ACC112 (cell line): ENCODE data around the gene MCCD1.

Source experiments
- H2AFZ ChIP-seq: fragments of 200-600 bp; sonication (generic); one replicate; pipeline ENCODE4 v1.6.0; 2017; ENCODE audit warnings: antibody characterized with exemption, low read length; ENCODE audit not compliant: unreplicated experiment
- H3K27ac ChIP-seq: fragments of 200-600 bp; sonication (generic); 2 replicates; pipeline ENCODE4 v1.5.1; 2014; ENCODE audit warnings: low read depth, mild to moderate bottlenecking, antibody characterized with exemption, low read length, moderate library complexity
- H3K27me3 ChIP-seq: fragments of 200-600 bp; sonication (generic); 2 replicates; pipeline ENCODE4 v1.6.1; 2014; ENCODE audit warnings: mild to moderate bottlenecking, antibody characterized with exemption, low read length, moderate library complexity, mixed read lengths; ENCODE audit not compliant: insufficient read depth
- H3K36me3 ChIP-seq: fragments of 200-600 bp; sonication (generic); 2 replicates; pipeline ENCODE4 v1.6.1; 2016; ENCODE audit warnings: mild to moderate bottlenecking, antibody characterized with exemption, low read length, moderate library complexity, mixed read lengths; ENCODE audit not compliant: insufficient read depth
- H3K4me1 ChIP-seq: fragments of 200-600 bp; sonication (generic); one replicate; pipeline ENCODE4 v1.6.1; 2016; ENCODE audit warnings: low read length, mixed read lengths; ENCODE audit not compliant: insufficient read depth, unreplicated experiment, control insufficient read depth
- H3K4me3 ChIP-seq: fragments of 200-600 bp; sonication (generic); 2 replicates; pipeline ENCODE4 v1.5.1; 2014; ENCODE audit warnings: mild to moderate bottlenecking, low read depth, low read length
- H3K79me2 ChIP-seq: fragments of 200-600 bp; sonication (generic); one replicate; pipeline ENCODE4 v1.6.0; 2016; ENCODE audit warnings: low read length; ENCODE audit not compliant: control insufficient read depth, unreplicated experiment, insufficient read depth

Gene MCCD1

GRCh38 chr6:31532644-31533454 is 4.1 kb downstream of the MCCD1 start:
- Histone ChIP-seq H3K4me3 (no peak overlapping the region), H3K79me2 (peaks cover 33% of the 10 kb centered on the region), H3K36me3 (peaks cover 44% of the 10 kb centered on the region), H3K4me1 (no peaks in the 10 kb centered on the region), H3K27ac (no peak overlapping the region), H2AFZ (no peak overlapping the region), H3K27me3 (no peaks in the 10 kb centered on the region)

- Histone ChIP-seq H2AFZ (no peak overlapping the region), H3K4me3 (no peak overlapping the region), H3K27ac (no peak overlapping the region), H3K36me3 (peaks cover 49% of the 10 kb centered on the region), H3K27me3 (no peaks in the 10 kb centered on the region), H3K4me1 (peaks cover under 1% of the 10 kb centered on the region), H3K79me2 (peaks cover 38% of the 10 kb centered on the region)
Measured at GRCh38 chr6:31533455-31533841, 4.7 kb downstream of the MCCD1 start.

GRCh38 chr6:31534011-31534410 is 5.2 kb downstream of the MCCD1 start:
- Histone ChIP-seq H3K4me3 (no peak overlapping the region), H3K36me3 (peaks cover 53% of the 10 kb centered on the region), H3K27ac (no peak overlapping the region), H3K79me2 (peaks cover 44% of the 10 kb centered on the region), H3K4me1 (peaks cover 6% of the 10 kb centered on the region), H3K27me3 (no peaks in the 10 kb centered on the region), H2AFZ (no peak overlapping the region)

GRCh38 chr6:31534521-31535040 is 5.8 kb downstream of the MCCD1 start:
- H3K27ac ChIP-seq = no peak overlapping the region
- H3K79me2 ChIP-seq = peaks cover 50% of the 10 kb centered on the region
- H3K4me1 ChIP-seq = peaks cover 12% of the 10 kb centered on the region
- H3K27me3 ChIP-seq = no peaks in the 10 kb centered on the region
- no peak overlapping the region for H2AFZ ChIP-seq
- H3K36me3 ChIP-seq = peaks cover 58% of the 10 kb centered on the region
- H3K4me3 ChIP-seq = no peak overlapping the region

GRCh38 chr6:31535538-31536324 is 7.0 kb downstream of the MCCD1 start:
- no peaks in the 10 kb centered on the region for H3K27me3 ChIP-seq
- no peak overlapping the region for H3K4me3 ChIP-seq
- H3K27ac ChIP-seq = no peak overlapping the region
- H3K36me3 ChIP-seq = peaks cover 69% of the 10 kb centered on the region
- peaks cover 19% of the 10 kb centered on the region for H3K4me1 ChIP-seq
- no peak overlapping the region for H2AFZ ChIP-seq
- H3K79me2 ChIP-seq = peaks cover 61% of the 10 kb centered on the region

- Histone ChIP-seq H3K36me3 (peaks cover 51% of the 10 kb centered on the region), H3K4me1 (peaks cover 26% of the 10 kb centered on the region), H3K79me2 (peaks cover 75% of the 10 kb centered on the region), H2AFZ (no peak overlapping the region), H3K4me3 (peak overlapping the region; percentile 82), H3K27ac (no peak overlapping the region), H3K27me3 (no peaks in the 10 kb centered on the region)
Measured at GRCh38 chr6:31538805-31539400, 10.1 kb downstream of the MCCD1 start.

GRCh38 chr6:31540640-31541039 is 11.9 kb downstream of the MCCD1 start:
- peaks cover 37% of the 10 kb centered on the region for H3K36me3 ChIP-seq
- peak overlapping the region; percentile 97 for H3K27ac ChIP-seq
- peak overlapping the region; percentile 82 for H3K4me3 ChIP-seq
- H3K4me1 ChIP-seq = peaks cover 27% of the 10 kb centered on the region
- no peak overlapping the region for H2AFZ ChIP-seq
- peaks cover 66% of the 10 kb centered on the region for H3K79me2 ChIP-seq
- no peaks in the 10 kb centered on the region for H3K27me3 ChIP-seq

- H3K27ac ChIP-seq = peak overlapping the region; percentile 97
- no peaks in the 10 kb centered on the region for H3K27me3 ChIP-seq
- H3K79me2 ChIP-seq = peaks cover 61% of the 10 kb centered on the region
- peak overlapping the region; percentile 82 for H3K4me3 ChIP-seq
- H2AFZ ChIP-seq = no peak overlapping the region
- peaks cover 32% of the 10 kb centered on the region for H3K36me3 ChIP-seq
- peaks cover 31% of the 10 kb centered on the region for H3K4me1 ChIP-seq
Measured at GRCh38 chr6:31541059-31541657, 12.4 kb downstream of the MCCD1 start.

GRCh38 chr6:31541658-31542521 is 13.1 kb downstream of the MCCD1 start, which contains the start of gene DDX39B:
Gene DDX39B (minus strand): TSS chr6:31542003. CDS start chr6:31540532, 1,471 bp downstream.
- peak within 1 kb of the TSS; percentile 82 for H3K4me3 ChIP-seq
- H3K36me3 ChIP-seq = peaks cover 25% of the 10 kb centered on the region
- no peaks in the 10 kb centered on the region for H3K27me3 ChIP-seq
- peaks cover 54% of the 10 kb centered on the region for H3K79me2 ChIP-seq
- peaks cover 31% of the 10 kb centered on the region for H3K4me1 ChIP-seq
- H3K27ac ChIP-seq = peak within 1 kb of the TSS; percentile 97
- no peak within 1 kb of the TSS for H2AFZ ChIP-seq
